ENCODE measurements around the gene SIX2.

SIX2 gene

GRCh38 chr2:44970846-44971450 is 38.3 kb downstream of the SIX2 start:
- no peak for DNase-seq (ENCODE audit: insufficient read length, low spot score)
- FAIRE-seq = no peak

GRCh38 chr2:44969936-44970335 is 39.3 kb downstream of the SIX2 start:
- no peak for FAIRE-seq
- DNase-seq (ENCODE audit: insufficient read length, low spot score) = no peak

GRCh38 chr2:44967727-44968432 is 41.4 kb downstream of the SIX2 start:
- FAIRE-seq = no peak
- no peak for DNase-seq (ENCODE audit: insufficient read length, low spot score)

- DNase-seq (ENCODE audit: insufficient read length, low spot score) = no peak
- no peak for FAIRE-seq
Observed at GRCh38 chr2:44967056-44967455, 42.2 kb downstream of the SIX2 start.

GRCh38 chr2:44965684-44966083 is 43.6 kb downstream of the SIX2 start:
- no peak for FAIRE-seq
- no peak for DNase-seq (ENCODE audit: insufficient read length, low spot score)

GRCh38 chr2:44964752-44965236 is 44.5 kb downstream of the SIX2 start:
- DNase-seq (ENCODE audit: insufficient read length, low spot score) = no peak
- no peak for FAIRE-seq

- no peak for DNase-seq (ENCODE audit: insufficient read length, low spot score)
- no peak for FAIRE-seq
Observed at GRCh38 chr2:44962176-44962695, 47.0 kb downstream of the SIX2 start.

- no peak for FAIRE-seq
Observed at GRCh38 chr2:44960871-44961270, 48.4 kb downstream of the SIX2 start.

GRCh38 chr2:44959855-44960254 is 49.4 kb downstream of the SIX2 start:
- FAIRE-seq (no peak), DNase-seq (ENCODE audit: insufficient read length, low spot score) (no peak)

More at GRCh38 chr2:44960871-44961270, 48.4 kb downstream of the SIX2 start:
- no peak for DNase-seq (ENCODE audit: insufficient read length, low spot score)

- no peak for FAIRE-seq
- no peak for DNase-seq (ENCODE audit: insufficient read length, low spot score)
Observed at GRCh38 chr2:44957656-44958327, 51.5 kb downstream of the SIX2 start.

- no peak for DNase-seq (ENCODE audit: insufficient read length, low spot score)
- FAIRE-seq = no peak
Observed at GRCh38 chr2:44956843-44957242, 52.4 kb downstream of the SIX2 start.

GRCh38 chr2:44955593-44956392 is 53.5 kb downstream of the SIX2 start:
- peak; percentile 86 for DNase-seq (ENCODE audit: insufficient read length, low spot score)
- FAIRE-seq = peak; percentile 40

Data from HTR-8/SVneo (cell line).